NOMO-1 treated with dmso at 0.1 percent for 144 hours (cell line): ENCODE data around the gene PCDHA11.
"Not testable (repeated sequence)": the region's sequence is repeated elsewhere in the genome, so short reads cannot be mapped to it uniquely, and the experiment has no call there.

Experiments
- DNase-seq: peaks from one replicate; lab custom pipeline; 2025; ENCODE audit not compliant: unreplicated experiment; lab: John Stamatoyannopoulos, UW

The PCDHA11 gene, protein sequence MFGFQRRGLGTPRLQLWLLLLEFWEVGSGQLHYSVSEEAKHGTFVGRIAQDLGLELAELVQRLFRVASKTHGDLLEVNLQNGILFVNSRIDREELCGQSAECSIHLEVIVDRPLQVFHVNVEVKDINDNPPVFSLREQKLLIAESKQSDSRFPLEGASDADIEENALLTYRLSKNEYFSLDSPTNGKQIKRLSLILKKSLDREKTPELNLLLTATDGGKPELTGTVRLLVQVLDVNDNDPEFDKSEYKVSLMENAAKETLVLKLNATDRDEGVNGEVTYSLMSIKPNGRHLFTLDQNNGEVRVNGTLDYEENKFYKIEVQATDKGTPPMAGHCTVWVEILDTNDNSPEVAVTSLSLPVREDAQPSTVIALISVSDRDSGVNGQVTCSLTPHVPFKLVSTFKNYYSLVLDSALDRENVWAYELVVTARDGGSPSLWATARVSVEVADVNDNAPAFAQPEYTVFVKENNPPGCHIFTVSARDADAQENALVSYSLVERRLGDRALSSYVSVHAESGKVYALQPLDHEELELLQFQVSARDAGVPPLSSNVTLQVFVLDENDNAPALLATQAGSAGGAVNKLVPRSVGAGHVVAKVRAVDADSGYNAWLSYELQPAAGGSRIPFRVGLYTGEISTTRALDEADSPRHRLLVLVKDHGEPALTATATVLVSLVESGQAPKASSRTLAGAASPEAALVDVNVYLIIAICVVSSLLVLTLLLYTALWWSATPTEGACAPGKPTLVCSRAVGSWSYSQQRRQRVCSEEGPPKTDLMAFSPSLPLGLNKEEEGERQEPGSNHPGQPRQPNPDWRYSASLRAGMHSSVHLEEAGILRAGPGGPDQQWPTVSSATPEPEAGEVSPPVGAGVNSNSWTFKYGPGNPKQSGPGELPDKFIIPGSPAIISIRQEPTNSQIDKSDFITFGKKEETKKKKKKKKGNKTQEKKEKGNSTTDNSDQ

GRCh38 chr5:140868721-140869554 lies at the start of gene PCDHA11:
TSS of gene PCDHA11 (plus strand) at chr5:140868957. CDS start at chr5:140869104, 147 bp downstream.
- no peak for DNase-seq

- no peak for DNase-seq
Observed at GRCh38 chr5:140821375-140822280, 47.1 kb upstream of the PCDHA11 start, which contains the start of gene PCDHA5. TSS of gene PCDHA5 (plus strand) at chr5:140821613.

DNA sequence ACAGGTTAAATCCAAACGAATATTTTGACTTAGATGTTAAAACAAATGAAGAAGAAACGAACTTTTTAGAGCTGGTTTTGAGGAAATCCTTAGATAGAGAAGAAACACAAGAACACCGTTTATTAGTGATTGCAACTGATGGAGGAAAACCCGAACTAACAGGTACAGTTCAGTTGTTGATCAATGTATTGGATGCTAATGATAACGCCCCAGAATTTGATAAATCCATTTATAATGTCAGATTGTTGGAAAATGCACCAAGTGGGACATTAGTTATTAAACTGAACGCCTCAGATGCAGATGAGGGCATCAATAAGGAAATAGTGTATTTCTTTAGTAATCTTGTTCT lies 46.5 kb upstream of the PCDHA11 start:
- no peak for DNase-seq

DNA sequence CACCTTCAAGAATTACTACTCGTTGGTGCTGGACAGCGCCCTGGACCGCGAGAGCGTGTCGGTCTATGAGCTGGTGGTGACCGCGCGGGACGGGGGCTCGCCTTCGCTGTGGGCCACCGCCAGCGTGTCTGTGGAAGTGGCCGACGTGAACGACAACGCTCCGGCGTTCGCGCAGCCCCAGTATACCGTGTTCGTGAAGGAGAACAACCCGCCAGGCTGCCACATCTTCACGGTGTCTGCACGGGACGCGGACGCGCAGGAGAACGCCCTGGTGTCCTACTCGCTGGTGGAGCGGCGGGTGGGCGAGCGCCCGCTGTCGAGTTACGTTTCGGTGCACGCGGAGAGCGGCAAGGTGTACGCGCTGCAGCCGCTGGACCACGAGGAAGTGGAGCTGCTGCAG lies 45.8 kb upstream of the PCDHA11 start:
- not testable (repeated sequence) for DNase-seq

DNA sequence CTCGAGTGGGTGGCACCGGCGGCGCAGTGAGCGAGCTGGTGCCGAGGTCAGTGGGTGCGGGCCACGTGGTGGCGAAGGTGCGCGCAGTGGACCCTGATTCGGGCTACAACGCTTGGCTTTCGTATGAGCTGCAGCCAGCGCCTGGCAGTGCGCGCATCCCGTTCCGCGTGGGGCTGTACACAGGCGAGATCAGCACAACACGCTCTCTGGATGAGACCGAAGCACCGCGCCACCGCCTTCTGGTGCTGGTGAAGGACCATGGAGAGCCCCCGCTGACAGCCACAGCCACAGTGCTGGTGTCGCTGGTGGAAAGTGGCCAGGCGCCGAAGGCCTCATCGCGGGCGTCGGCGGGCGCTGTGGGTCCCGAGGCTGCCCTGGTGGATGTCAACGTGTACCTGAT lies 45.3 kb upstream of the PCDHA11 start:
- no peak for DNase-seq

DNA sequence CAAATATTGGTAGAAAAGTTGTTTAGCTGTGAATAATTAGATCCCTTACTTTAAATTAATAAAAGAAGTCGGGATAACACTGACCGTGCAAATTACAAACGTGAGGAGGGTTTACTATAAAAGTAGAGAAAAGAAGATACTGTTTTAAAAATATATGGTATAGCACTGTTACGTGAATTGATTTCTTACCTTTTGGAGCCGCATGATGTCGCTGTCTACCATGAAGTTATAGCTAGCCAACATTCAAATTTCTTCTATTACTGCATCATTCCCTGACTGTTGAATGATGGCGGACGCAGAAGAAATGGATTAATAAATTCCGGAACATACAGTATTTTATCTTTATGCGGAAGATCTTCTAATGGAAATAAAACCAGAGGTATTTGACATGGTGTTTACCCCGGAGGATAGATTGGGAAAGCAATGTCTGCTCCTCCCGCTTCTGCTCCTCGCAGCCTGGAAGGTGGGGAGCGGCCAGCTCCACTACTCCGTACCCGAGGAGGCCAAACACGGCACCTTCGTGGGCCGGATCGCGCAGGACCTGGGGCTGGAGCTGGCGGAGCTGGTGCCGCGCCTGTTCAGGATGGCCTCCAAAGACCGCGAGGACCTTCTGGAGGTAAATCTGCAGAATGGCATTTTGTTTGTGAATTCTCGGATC lies 40.9 kb upstream of the PCDHA11 start, which contains the start of gene PCDHA6:
Gene PCDHA6, plus strand, starts transcription at position 257 of the 658 bp plus-strand sequence. Its CDS starts 132 bp downstream, at position 389.
- DNase-seq: no peak

DNA sequence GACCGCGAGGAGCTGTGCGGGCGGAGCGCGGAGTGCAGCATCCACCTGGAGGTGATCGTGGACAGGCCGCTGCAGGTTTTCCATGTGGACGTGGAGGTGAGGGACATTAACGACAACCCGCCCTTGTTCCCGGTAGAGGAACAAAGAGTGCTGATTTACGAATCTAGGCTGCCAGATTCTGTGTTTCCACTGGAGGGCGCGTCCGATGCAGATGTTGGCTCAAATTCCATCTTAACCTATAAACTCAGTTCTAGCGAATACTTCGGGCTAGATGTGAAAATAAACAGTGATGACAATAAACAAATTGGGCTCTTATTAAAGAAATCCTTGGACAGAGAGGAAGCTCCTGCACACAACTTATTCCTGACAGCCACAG lies 40.4 kb upstream of the PCDHA11 start:
- DNase-seq: no peak

- DNase-seq: not testable (repeated sequence)
Observed at GRCh38 chr5:140829511-140830501, 39.0 kb upstream of the PCDHA11 start.

GRCh38 chr5:140833993-140834392 lies 34.8 kb upstream of the PCDHA11 start, which contains the start of gene PCDHA7:
TSS of gene PCDHA7 (plus strand) at chr5:140834269. CDS start at chr5:140834384, 115 bp downstream.
- no peak for DNase-seq

DNA sequence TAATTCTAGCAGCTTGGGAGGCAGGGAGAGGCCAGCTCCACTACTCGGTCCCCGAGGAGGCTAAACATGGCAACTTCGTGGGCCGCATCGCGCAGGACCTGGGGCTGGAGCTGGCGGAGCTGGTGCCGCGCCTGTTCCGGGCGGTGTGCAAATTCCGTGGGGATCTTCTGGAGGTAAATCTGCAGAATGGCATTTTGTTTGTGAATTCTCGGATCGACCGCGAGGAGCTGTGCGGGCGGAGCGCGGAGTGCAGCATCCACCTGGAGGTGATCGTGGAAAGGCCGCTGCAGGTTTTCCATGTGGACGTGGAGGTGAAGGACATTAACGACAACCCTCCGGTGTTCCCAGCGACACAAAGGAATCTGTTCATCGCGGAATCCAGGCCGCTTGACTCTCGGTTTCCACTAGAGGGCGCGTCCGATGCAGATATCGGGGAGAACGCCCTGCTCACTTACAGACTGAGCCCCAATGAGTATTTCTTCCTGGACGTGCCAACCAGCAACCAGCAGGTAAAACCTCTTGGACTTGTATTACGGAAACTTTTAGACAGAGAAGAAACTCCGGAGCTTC lies 34.2 kb upstream of the PCDHA11 start:
- not testable (repeated sequence) for DNase-seq

DNA sequence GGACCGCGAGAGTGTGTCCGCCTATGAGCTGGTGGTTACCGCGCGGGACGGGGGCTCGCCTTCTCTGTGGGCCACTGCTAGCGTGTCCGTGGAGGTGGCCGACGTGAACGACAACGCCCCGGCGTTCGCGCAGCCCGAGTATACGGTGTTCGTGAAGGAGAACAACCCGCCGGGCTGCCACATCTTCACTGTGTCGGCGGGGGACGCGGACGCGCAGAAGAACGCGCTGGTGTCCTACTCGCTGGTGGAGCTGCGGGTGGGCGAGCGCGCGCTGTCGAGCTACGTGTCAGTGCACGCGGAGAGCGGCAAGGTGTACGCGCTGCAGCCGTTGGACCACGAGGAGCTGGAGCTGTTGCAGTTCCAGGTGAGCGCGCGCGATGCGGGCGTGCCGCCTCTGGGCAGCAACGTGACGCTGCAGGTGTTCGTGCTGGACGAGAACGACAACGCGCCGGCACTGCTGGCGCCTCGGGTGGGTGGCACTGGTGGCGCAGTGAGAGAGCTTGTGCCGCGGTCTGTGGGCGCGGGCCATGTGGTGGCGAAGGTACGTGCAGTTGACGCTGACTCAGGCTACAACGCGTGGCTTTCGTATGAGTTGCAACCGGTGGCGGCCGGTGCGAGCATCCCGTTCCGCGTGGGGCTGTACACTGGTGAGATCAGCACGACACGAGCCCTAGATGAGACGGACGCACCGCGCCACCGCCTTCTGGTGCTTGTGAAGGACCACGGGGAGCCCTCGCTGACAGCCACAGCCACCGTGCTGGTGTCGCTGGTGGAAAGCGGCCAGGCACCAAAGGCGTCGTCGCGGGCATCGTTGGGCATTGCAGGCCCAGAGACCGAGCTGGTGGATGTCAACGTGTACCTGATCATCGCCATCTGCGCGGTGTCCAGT lies 32.9 kb upstream of the PCDHA11 start:
- no peak for DNase-seq

DNA sequence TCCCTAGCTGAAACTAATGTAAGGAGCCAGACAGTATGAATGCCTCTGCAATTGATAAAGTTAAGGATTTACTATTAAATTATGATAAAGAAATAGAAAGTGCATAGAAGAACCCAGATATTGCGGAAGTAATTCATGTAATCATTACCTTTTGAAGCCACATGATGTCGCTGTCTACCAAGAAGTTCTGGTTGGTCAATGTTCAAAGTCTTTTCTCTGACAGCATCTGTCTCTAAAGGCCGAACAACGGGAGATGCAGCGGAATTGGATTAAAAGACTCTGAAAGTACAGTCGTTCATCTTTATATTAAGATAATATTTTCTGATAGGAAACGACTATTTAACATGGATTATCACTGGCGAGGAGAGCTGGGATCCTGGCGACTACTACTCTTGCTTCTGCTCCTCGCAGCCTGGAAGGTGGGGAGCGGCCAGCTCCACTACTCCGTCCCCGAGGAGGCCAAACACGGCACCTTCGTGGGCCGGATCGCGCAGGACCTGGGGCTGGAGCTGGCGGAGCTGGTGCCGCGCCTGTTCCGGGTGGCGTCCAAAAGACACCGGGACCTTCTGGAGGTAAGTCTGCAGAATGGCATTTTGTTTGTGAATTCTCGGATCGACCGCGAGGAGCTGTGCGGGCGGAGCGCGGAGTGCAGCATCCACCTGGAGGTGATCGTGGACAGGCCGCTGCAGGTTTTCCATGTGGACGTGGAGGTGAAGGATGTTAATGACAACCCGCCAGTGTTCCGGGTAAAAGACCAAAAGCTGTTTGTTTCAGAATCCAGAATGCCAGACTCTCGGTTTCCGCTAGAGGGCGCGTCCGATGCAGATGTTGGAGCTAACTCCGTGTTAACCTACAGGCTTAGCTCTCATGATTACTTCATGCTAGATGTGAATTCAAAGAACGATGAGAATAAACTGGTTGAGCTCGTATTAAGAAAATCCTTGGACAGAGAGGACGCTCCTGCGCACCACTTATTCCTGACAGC lies 27.5 kb upstream of the PCDHA11 start, which contains the start of gene PCDHA8:
Gene PCDHA8, plus strand, starts transcription at position 210 of the 985 bp plus-strand sequence. Its CDS starts 135 bp downstream, at position 345.
- DNase-seq: no peak

- DNase-seq: no peak
Observed at GRCh38 chr5:140842798-140843733, 25.7 kb upstream of the PCDHA11 start.
